Adipocyte (in vitro differentiated cells): ENCODE results near the gene NRCAM.

ENCODE experiments used
- DNase-seq: peaks from one replicate; pipeline ENCODE4 v3.0.0-alpha.2; 2015; ENCODE audit warnings: low read depth
- H3K27me3 ChIP-seq: replicated peaks from 2 replicates; pipeline ENCODE4 v1.7.0; 2013; ENCODE audit warnings: mild to moderate bottlenecking, low read length, moderate library complexity; ENCODE audit not compliant: control insufficient read depth, insufficient read depth
- H3K36me3 ChIP-seq: 2 replicates; pipeline ENCODE4 v1.7.0; 2013; ENCODE audit warnings: low read length, mild to moderate bottlenecking, moderate library complexity; ENCODE audit not compliant: control insufficient read depth, insufficient read depth, severe bottlenecking
- H3K4me1 ChIP-seq: 2 replicates; pipeline ENCODE4 v1.7.0; 2013; ENCODE audit warnings: mild to moderate bottlenecking, low read length, moderate library complexity; ENCODE audit not compliant: control insufficient read depth, insufficient read depth
- H3K4me3 ChIP-seq: 2 replicates; pipeline ENCODE4 v1.7.0; 2013; ENCODE audit warnings: mild to moderate bottlenecking, low read length, moderate library complexity
- H3K9ac ChIP-seq: 2 replicates; pipeline ENCODE4 v1.7.0; 2013; ENCODE audit warnings: mild to moderate bottlenecking, low read length, moderate library complexity
- H3K9me3 ChIP-seq: 2 replicates; pipeline ENCODE4 v1.7.0; 2013; ENCODE audit warnings: mild to moderate bottlenecking, low read length, moderate library complexity; ENCODE audit not compliant: control insufficient read depth

Gene NRCAM

GRCh38 chr7:108332937-108333336 is 123.3 kb downstream of the NRCAM start:
- Histone ChIP-seq H3K36me3 (peaks cover 7% of the 10 kb centered on the region), H3K9ac (no peak overlapping the region), H3K4me3 (no peak overlapping the region), H3K27me3 (no peaks in the 10 kb centered on the region), H3K4me1 (peaks cover 12% of the 10 kb centered on the region), H3K9me3 (no peaks in the 10 kb centered on the region)
- no peak for DNase-seq

DNA sequence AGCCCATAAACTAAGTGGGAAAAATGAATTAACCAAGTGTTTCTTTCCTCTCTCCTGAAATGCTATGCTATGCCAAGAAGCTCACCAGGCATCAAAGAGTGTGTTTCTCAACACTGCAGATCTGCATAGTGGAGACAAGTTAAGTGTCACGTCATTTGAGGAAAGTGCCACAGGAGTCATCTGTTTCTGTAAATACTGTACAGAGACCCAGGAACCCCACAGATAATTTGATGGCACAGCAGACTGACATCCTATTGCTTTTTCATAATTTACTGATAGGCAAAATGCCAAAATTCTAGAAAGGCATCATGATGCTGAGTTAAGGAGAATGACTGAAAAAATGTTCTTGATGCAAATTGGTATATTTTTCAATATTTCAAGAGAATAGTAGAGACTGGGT is 124.3 kb downstream of the NRCAM start:
- no peak overlapping the region for H3K4me3 ChIP-seq
- H3K36me3 ChIP-seq: peaks cover 7% of the 10 kb centered on the region
- H3K27me3 ChIP-seq: no peaks in the 10 kb centered on the region
- peaks cover 12% of the 10 kb centered on the region for H3K4me1 ChIP-seq
- no peak for DNase-seq
- H3K9me3 ChIP-seq: no peaks in the 10 kb centered on the region
- H3K9ac ChIP-seq: no peak overlapping the region

DNA sequence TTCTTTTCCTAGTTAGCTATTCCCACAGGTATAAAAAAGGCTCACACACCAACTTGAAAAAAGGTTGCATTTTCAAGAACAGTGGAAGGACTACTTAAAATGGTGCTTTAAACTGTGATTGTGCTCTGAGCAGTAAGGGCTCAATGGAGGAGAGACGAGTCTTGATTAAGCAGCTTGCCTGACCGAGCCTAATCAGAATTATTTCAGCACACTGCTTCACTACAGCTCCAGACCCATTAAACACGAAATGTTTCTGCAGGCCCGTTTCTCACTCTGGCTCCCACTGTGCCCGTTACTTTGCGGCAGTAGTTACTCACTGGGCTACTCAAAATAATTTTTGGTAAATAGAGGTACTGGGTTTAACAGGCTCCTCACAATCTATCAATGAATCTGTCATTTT is 126.0 kb downstream of the NRCAM start:
- DNase-seq: no peak
- H3K4me3 ChIP-seq: no peak overlapping the region
- H3K9me3 ChIP-seq: no peaks in the 10 kb centered on the region
- peaks cover 3% of the 10 kb centered on the region for H3K4me1 ChIP-seq
- no peaks in the 10 kb centered on the region for H3K27me3 ChIP-seq
- peaks cover 7% of the 10 kb centered on the region for H3K36me3 ChIP-seq
- no peak overlapping the region for H3K9ac ChIP-seq

DNA sequence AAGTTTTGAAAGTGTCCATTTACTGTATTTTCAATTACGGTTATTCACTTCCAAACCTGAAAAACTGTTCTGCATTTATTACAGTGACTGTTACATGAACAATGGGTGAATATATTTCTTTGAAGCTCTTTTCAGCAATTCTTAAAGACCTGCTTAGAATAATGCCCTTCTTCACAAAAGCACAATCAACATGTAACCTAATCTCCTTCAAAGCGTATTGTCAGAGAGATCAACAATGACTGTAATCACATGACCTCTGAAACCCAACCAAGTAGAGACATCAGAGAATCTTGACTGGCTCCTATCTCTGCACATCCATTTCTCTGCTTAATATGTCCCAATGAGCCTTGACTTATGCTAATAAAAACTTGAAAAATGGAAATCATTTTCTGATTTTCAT is 126.7 kb downstream of the NRCAM start:
- Histone ChIP-seq H3K36me3 (peaks cover 7% of the 10 kb centered on the region), H3K4me3 (no peak overlapping the region), H3K4me1 (peaks cover 6% of the 10 kb centered on the region), H3K9me3 (no peaks in the 10 kb centered on the region), H3K9ac (no peak overlapping the region), H3K27me3 (no peaks in the 10 kb centered on the region)
- no peak for DNase-seq

DNA sequence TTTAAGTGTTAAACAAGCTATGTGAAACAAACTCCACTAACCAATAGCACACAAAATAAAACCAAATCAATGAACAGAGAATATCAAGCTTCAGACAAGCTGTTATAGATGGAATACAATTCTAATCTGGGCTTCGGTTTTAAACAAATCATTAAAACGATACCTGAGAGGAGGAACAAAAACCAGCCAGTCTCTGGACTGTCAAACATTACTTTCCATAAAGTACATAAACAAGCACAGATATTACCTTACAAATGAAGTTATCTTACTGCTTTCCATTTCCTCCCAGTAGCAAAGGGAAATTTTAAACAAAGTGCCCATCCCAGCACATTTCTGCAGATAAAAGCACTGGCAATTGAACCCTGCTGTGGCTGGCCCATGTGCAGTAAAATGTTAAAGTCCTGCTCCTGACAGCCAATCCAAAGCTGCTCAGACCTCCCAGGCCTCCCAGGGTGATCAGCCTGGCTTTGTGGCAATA is 128.0 kb downstream of the NRCAM start:
- no peaks in the 10 kb centered on the region for H3K9me3 ChIP-seq
- H3K9ac ChIP-seq: no peak overlapping the region
- no peak for DNase-seq
- peaks cover 7% of the 10 kb centered on the region for H3K36me3 ChIP-seq
- H3K4me3 ChIP-seq: no peak overlapping the region
- H3K27me3 ChIP-seq: no peaks in the 10 kb centered on the region
- peaks cover 19% of the 10 kb centered on the region for H3K4me1 ChIP-seq

- H3K36me3 ChIP-seq: peaks cover 7% of the 10 kb centered on the region
- H3K9ac ChIP-seq: no peak overlapping the region
- DNase-seq: no peak
- peaks cover 27% of the 10 kb centered on the region for H3K4me1 ChIP-seq
- H3K9me3 ChIP-seq: no peaks in the 10 kb centered on the region
- no peak overlapping the region for H3K4me3 ChIP-seq
- H3K27me3 ChIP-seq: no peaks in the 10 kb centered on the region
These were observed 128.9 kb downstream of the NRCAM start for GRCh38 chr7:108327353-108327752.

DNA sequence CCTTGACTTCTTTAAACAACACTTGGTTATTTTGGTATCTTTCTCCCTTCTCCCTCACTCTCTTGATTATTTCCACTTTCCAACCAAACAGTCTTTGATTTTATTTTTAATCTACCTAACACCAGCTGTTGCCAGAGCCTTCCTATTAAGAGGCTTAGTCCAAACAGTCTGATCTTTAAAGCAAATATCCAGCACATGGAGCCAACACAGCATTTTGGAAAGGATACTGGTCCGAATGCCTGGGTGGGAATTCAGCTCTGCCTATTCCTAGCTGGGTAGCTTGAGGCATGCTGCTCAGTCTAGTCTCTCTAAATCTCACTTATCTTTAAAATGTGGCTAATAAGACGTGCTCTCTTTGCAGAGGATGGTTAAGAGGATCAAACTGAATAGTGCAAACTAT is 129.3 kb downstream of the NRCAM start:
- no peak overlapping the region for H3K4me3 ChIP-seq

DNA sequence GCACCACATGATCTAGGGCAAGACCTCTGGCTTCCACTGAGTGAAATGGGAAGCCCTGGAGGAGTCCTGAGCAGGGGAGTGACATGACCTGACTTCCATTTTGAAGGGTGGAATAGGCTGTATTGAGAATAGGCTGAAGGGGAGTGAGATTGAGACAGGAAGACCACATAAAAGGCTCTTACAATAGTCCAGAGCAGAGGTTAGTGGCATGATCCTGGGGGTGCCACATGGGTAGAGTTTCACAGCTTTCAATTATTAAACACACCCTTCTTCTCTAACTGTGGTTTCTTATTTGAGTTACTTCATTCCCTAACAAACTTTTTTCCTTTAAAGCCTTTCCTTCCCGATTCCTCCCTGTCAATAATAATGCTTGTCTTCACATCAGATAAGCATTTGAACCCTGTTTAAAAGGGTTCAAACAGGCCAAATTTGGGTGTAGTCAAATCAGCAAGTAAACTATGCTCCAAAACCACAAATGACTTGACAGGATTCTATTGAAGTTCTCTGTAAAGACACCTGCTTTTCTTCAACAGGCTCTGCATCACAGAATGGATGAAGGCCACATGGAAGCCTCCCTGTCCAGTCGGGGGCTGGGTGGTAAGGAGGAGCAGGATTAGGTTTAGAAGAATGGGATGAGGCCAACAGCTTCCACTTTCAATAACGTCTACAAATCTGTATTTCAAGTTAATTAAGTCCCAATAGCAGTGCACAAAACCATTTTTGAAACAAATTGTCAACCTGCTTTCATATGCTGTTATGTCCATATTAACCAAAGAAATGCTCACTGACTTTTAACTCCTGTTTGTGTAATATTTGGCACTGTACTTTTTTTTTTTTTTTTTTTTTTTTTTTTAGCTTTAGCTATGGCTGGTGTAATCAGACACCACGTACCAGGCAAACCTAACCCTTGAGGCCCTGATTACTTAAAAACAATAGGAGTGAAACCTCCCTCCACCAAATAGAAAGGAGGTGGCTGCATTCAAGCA is 131.9 kb downstream of the NRCAM start:
- peaks cover 37% of the 10 kb centered on the region for H3K4me1 ChIP-seq
- H3K36me3 ChIP-seq: no peaks in the 10 kb centered on the region
- H3K27me3 ChIP-seq: no peaks in the 10 kb centered on the region
- H3K4me3 ChIP-seq: no peak overlapping the region
- H3K9ac ChIP-seq: no peak overlapping the region
- no peaks in the 10 kb centered on the region for H3K9me3 ChIP-seq
- no peak for DNase-seq

More for the DNA sequence above, 129.3 kb downstream of the NRCAM start:
- H3K4me1 ChIP-seq: peaks cover 31% of the 10 kb centered on the region
- H3K36me3 ChIP-seq: peaks cover 7% of the 10 kb centered on the region
- no peaks in the 10 kb centered on the region for H3K9me3 ChIP-seq
- no peaks in the 10 kb centered on the region for H3K27me3 ChIP-seq
- no peak overlapping the region for H3K9ac ChIP-seq
- no peak for DNase-seq

DNA sequence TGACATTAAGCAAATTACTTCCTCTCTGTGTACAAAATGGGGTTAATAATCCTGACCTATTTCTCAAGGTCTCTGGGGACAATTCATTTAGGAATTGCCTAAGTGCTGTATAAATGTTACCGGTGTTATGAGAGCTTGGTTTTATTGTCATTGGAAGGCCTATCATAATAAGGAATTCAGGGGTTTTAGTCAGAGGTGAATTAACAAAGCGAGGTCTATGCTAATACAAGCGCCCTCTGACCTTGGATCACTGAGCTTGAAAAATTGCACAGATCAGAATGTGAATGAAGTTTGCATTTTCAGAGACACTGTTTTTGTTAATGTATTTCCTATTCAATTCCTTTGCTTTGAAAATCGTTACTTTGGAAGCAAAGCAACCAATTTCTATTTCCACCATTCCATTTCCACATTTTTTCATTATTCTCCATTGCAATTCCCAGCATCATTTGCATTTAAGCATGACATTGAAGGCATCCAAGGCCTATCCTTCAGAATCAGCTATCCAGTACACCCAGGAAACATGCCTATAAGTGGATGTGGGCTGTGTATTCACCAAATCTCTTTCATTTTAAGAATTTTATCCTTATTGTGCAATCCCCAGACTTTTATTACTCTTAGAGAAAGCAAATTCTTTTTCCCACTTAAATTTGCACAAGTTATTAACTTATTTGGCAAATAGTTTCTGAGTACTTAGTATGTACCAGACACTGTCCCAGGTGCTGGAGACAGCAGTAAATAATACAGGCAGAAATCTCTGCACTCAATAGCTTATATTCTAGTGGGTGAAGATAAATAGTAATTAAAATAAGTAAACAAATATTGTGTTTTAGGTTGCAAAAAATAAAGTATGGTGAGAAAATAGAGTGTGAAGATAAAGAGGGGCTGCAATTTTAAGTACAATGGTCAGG is 133.1 kb downstream of the NRCAM start:
- H3K9me3 ChIP-seq: no peaks in the 10 kb centered on the region
- DNase-seq: no peak
- H3K27me3 ChIP-seq: no peaks in the 10 kb centered on the region
- no peak overlapping the region for H3K4me3 ChIP-seq
- H3K9ac ChIP-seq: no peak overlapping the region
- H3K4me1 ChIP-seq: peaks cover 37% of the 10 kb centered on the region
- H3K36me3 ChIP-seq: peaks cover 1% of the 10 kb centered on the region

DNA sequence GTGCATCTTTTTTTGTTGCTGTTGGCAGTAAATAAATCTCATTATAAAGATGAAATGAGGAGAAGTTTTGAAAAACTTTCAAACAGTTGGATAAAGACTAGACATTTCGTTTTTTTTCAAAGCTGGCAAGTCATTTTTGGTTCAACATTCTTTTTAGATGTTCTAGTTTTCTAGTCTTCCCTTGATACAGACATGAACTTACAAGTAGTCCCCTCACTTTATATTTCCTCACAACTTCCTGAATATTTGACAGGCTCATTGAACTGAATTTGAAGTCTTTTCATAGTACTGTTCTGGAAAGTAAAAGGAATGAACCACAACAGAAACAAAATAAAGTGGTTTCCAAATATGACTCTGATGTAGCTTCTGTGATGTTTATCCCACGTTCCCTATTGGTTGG is 134.2 kb downstream of the NRCAM start:
- H3K4me1 ChIP-seq: peaks cover 37% of the 10 kb centered on the region
- no peaks in the 10 kb centered on the region for H3K27me3 ChIP-seq
- no peak for DNase-seq
- no peak overlapping the region for H3K9ac ChIP-seq
- peaks cover 2% of the 10 kb centered on the region for H3K36me3 ChIP-seq
- no peaks in the 10 kb centered on the region for H3K9me3 ChIP-seq
- H3K4me3 ChIP-seq: no peak overlapping the region

- H3K4me1 ChIP-seq: peaks cover 37% of the 10 kb centered on the region
These were observed 134.9 kb downstream of the NRCAM start for GRCh38 chr7:108321359-108321758.

More at GRCh38 chr7:108321359-108321758, 134.9 kb downstream of the NRCAM start:
- DNase-seq: no peak
- Histone ChIP-seq H3K4me3 (no peak overlapping the region), H3K9ac (no peak overlapping the region), H3K9me3 (no peaks in the 10 kb centered on the region), H3K27me3 (no peaks in the 10 kb centered on the region), H3K36me3 (peaks cover 2% of the 10 kb centered on the region)
